ENCODE results near the gene LETM1.

LETM1 gene

DNA sequence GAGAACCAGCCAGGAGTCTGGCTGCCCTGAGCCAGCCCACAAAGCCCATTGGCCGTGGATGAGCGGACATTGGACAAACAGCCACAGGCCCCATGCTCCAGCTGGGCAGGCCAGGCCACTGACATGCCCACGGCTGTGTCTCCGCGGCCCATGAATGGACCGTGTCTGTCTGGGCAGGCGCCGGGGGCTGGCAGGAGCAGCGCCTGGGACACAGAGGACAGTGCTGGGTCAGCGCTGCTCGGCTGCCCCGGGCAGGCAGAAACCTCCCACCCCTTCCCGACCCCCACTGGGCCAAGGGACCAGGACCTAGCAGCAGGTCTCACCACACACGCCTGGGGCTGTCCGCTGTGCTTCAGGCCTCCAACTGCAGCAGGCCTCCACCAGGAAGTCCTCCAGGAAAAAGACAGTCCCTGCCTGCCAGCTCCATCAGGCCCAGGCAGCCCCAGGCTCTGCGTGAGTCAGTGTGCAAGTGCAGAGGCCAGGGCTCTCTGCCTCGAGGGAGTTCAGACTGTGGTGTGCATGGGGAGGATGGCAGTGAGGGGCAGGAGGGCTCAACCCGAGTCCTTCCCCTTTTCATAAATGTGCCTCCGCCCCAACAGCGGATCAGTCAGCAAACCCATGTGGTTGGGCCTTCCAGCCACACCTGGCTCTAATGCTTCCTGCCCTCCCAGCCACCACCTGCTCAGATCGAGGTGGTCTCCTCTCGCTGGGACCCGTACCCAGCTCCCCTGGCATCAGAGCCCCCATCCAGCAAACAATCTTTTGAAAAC, 80.0 kb downstream of the LETM1 start:
- DNase-seq (ENCODE audit: low read depth): no peak
- H3K4me3 ChIP-seq (ENCODE audit: control insufficient read depth, low read depth, low read length): no peak overlapping the region
- TF ChIP-seq, protein P1, sequence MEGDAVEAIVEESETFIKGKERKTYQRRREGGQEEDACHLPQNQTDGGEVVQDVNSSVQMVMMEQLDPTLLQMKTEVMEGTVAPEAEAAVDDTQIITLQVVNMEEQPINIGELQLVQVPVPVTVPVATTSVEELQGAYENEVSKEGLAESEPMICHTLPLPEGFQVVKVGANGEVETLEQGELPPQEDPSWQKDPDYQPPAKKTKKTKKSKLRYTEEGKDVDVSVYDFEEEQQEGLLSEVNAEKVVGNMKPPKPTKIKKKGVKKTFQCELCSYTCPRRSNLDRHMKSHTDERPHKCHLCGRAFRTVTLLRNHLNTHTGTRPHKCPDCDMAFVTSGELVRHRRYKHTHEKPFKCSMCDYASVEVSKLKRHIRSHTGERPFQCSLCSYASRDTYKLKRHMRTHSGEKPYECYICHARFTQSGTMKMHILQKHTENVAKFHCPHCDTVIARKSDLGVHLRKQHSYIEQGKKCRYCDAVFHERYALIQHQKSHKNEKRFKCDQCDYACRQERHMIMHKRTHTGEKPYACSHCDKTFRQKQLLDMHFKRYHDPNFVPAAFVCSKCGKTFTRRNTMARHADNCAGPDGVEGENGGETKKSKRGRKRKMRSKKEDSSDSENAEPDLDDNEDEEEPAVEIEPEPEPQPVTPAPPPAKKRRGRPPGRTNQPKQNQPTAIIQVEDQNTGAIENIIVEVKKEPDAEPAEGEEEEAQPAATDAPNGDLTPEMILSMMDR (IDR thresholded peaks at IDR 0.05; ENCODE audit: control insufficient read depth, insufficient read depth, low read depth, low read length, missing control alignments): no peak

GRCh38 chr4:1773754-1774153, 82.2 kb downstream of the LETM1 start:
- DNase-seq (ENCODE audit: low read depth): no peak
- H3K4me3 ChIP-seq (ENCODE audit: control insufficient read depth, low read depth, low read length): no peak overlapping the region
- TF ChIP-seq, protein P1 (IDR thresholded peaks at IDR 0.05; ENCODE audit: control insufficient read depth, insufficient read depth, low read depth, low read length, missing control alignments): no peak

DNA sequence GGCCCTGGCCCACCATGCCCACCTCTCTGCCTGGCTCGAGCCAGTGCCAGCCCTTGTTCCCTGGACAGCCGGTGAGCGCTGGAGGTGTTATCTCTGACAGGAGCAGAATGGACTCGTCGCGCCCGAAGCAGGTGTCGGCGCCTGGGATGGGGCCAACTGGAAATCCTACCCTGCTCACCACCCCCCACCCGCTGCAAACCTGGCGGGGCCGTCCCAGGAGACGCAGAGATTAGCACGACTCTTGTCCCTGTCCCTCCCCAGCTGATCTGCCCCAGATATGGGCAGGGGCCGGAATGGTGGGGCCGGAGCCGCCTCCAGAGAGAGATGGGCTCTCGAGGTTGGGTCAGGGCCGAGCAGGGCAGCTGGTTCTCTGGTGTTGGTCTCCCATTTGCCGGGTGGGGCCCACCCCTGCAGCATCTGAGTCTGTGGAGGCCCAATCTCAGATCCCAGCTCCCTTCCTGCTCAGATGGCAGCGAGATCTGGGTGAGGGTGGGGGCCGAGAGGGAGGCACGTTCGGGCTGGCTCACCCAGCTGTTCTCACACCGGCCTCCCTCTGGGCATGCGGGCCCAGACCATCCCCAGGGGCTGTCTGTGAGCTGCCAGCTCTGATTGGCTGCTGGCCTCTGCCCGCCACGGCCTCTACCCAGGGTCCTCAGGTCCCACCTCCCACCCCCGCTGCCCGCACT, 83.0 kb downstream of the LETM1 start:
- no peak overlapping the region for H3K4me3 ChIP-seq (ENCODE audit: control insufficient read depth, low read depth, low read length)
- no peak for DNase-seq (ENCODE audit: low read depth)
- TF ChIP-seq, protein P1 (IDR thresholded peaks at IDR 0.05; ENCODE audit: control insufficient read depth, insufficient read depth, low read depth, low read length, missing control alignments): no peak

DNA sequence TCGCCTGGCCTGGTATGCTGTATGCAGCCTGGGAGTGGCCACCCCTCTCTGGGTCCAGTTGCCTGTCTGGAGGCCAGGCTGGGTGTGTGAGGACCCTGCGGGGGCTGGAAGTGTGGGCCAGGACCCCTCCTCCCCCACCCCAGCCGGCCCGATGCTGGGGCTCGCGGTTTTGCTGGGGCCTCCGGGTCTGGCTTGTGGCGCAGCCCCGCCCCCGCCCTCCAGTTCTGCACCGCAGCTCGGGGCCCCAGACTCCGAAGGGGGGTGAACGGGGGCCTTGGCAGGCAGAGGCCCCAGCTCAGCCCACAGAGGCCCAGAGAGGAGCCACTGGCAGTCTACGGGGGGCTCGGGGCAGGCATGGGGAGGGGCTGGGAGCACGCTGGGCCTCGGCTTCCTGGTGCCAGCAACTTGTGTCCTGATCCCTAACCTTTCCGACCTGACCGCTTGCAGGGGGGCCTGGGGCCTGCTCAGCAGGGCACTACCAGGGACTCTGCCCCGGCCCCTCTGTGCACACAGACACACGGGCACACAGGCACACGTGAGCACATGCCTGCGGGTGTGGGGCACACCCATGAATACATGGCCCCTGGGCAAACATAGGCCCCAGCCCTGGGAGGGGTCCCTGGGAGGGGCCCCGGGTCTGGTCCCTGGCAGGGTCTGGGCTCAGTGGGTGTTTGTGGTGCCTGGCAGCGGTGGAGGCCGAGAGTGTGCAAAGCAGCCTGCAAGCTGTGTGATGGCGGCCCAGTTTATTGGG, 84.2 kb downstream of the LETM1 start:
- no peak for DNase-seq (ENCODE audit: low read depth)
- TF ChIP-seq, protein P1 (IDR thresholded peaks at IDR 0.05; ENCODE audit: control insufficient read depth, insufficient read depth, low read depth, low read length, missing control alignments): no peak
- no peak overlapping the region for H3K4me3 ChIP-seq (ENCODE audit: control insufficient read depth, low read depth, low read length)

DNA sequence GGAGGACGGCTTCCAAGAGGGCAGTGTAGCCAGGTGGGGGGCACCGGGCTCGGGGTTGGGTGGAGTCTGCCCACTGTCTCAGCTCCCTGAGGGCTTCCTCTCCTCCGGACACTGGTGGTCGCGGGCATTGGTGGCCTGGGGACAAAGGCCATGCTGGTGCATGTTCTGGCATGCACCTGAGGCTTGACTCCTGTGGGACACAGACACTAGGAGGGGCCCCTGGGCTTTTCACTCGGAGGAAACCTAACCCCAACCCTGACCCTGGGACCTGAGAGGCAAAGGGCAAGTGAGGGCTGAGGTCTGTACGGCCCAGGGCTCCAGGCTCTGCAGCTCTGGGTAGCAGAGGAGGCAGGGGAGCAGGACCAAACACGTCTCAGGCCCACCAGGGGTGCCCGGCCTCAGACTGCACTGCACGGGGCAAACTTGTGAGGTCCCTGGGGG, 85.1 kb downstream of the LETM1 start:
- TF ChIP-seq, protein P1 (IDR thresholded peaks at IDR 0.05; ENCODE audit: control insufficient read depth, insufficient read depth, low read depth, low read length, missing control alignments): no peak
- no peak overlapping the region for H3K4me3 ChIP-seq (ENCODE audit: control insufficient read depth, low read depth, low read length)
- no peak for DNase-seq (ENCODE audit: low read depth)

- H3K4me3 ChIP-seq (ENCODE audit: control insufficient read depth, low read depth, low read length): no peak overlapping the region
- TF ChIP-seq, protein P1 (IDR thresholded peaks at IDR 0.05; ENCODE audit: control insufficient read depth, insufficient read depth, low read depth, low read length, missing control alignments): no peak
- DNase-seq (ENCODE audit: low read depth): no peak
Measured at GRCh38 chr4:1770245-1770644, 85.7 kb downstream of the LETM1 start.

All from AG09309 (cell line).